ENCODE results near the gene STX7.
"Not testable (repeated sequence)": the region's sequence is repeated elsewhere in the genome, so short reads cannot be mapped to it uniquely, and the experiment has no call there.

DNA sequence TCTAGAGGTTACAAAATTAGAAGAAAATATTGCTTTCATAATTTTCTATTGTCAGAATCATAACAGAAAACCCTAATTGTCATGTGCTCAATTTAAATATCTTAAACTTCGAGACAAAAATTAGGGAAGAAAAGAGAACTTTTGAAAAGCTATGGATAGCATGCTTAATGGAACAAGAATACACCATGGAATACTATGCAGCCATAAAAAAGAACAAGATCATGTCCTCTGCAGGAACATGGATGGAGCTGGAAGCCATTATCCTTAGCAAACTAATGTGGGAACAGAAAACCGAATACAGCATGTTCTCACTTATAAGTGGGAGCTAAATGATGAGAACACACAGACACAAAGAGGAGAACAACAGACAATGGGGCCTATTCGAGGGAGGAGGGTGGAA, 47.2 kb upstream of the STX7 start:
- TF ChIP-seq, protein P1, sequence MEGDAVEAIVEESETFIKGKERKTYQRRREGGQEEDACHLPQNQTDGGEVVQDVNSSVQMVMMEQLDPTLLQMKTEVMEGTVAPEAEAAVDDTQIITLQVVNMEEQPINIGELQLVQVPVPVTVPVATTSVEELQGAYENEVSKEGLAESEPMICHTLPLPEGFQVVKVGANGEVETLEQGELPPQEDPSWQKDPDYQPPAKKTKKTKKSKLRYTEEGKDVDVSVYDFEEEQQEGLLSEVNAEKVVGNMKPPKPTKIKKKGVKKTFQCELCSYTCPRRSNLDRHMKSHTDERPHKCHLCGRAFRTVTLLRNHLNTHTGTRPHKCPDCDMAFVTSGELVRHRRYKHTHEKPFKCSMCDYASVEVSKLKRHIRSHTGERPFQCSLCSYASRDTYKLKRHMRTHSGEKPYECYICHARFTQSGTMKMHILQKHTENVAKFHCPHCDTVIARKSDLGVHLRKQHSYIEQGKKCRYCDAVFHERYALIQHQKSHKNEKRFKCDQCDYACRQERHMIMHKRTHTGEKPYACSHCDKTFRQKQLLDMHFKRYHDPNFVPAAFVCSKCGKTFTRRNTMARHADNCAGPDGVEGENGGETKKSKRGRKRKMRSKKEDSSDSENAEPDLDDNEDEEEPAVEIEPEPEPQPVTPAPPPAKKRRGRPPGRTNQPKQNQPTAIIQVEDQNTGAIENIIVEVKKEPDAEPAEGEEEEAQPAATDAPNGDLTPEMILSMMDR (IDR thresholded peaks at IDR 0.05) = not testable (repeated sequence)
- not testable (repeated sequence) for TF ChIP-seq POLR2AphosphoS5 (IDR thresholded peaks at IDR 0.05)
